GM12891 (cell line): ENCODE measurements around the gene SPACA7.

ENCODE experiments used
- DNase-seq: peaks from one replicate; pipeline ENCODE4 v3.0.0; 2011; ENCODE audit warnings: low spot score; ENCODE audit not compliant: insufficient read length
- FAIRE-seq: peaks from 2 replicates; lab custom pipeline; 2011; peaks lifted over from hg19 to GRCh38; lab: Jason Lieb, UNC
- PAX5 ChIP-seq: IDR thresholded peaks from 2 replicates; pipeline ENCODE4 v1.6.1; 2011; ENCODE audit warnings: low read length, moderate library complexity, mild to moderate bottlenecking; ENCODE audit not compliant: insufficient read depth, severe bottlenecking
- POLR2A ChIP-seq: IDR thresholded peaks from 2 replicates; pipeline ENCODE4 v1.6.1; 2011; ENCODE audit warnings: low read depth, low read length, control low read depth
- POLR2AphosphoS5 ChIP-seq: IDR thresholded peaks from 2 replicates; pipeline ENCODE4 v1.6.1; 2011; ENCODE audit warnings: low read depth, low read length, control low read depth
- POU2F2 ChIP-seq: IDR thresholded peaks from 2 replicates; pipeline ENCODE4 v1.6.1; 2011; ENCODE audit warnings: low read depth, mild to moderate bottlenecking, control low read depth, low read length, moderate library complexity
- SPI1 ChIP-seq: IDR thresholded peaks from 2 replicates; pipeline ENCODE4 v1.6.1; 2011; ENCODE audit warnings: low read depth, low read length, control low read depth
- TAF1 ChIP-seq: IDR thresholded peaks from 2 replicates; pipeline ENCODE4 v1.6.1; 2011; ENCODE audit warnings: low read depth, low read length, control low read depth

The SPACA7 gene

GRCh38 chr13:112477070-112477619 lies 101.0 kb downstream of the SPACA7 start:
- no peak for DNase-seq
- TF ChIP-seq POLR2A: no peak
- no peak for FAIRE-seq

- TF ChIP-seq PAX5 (no peak), TAF1 (no peak), SPI1 (no peak), POLR2A (no peak), POLR2AphosphoS5 (no peak), POU2F2 (no peak)
- DNase-seq (no peak), FAIRE-seq (no peak)
Observed at GRCh38 chr13:112479389-112479788, 103.2 kb downstream of the SPACA7 start.

- DNase-seq (no peak), FAIRE-seq (no peak)
- TF ChIP-seq POLR2AphosphoS5 (no peak), POLR2A (no peak), SPI1 (no peak), TAF1 (no peak), PAX5 (no peak), POU2F2 (no peak)
Observed at GRCh38 chr13:112481458-112481857, 105.3 kb downstream of the SPACA7 start.

- peak; percentile 40 for FAIRE-seq
- DNase-seq: no peak
- TF ChIP-seq POLR2AphosphoS5 (no peak), TAF1 (no peak), POLR2A (no peak), POU2F2 (no peak), PAX5 (no peak), SPI1 (no peak)
Observed at GRCh38 chr13:112483299-112483698, 107.1 kb downstream of the SPACA7 start.
